GM21390 (cell line): Measurements from ENCODE around the gene AMDHD1.
"Not testable (repeated sequence)": the region's sequence is repeated elsewhere in the genome, so short reads cannot be mapped to it uniquely, and the experiment has no call there.

Experiments
- ATAC-seq: cut with Tn5 transposase; IDR thresholded peaks from one replicate; pipeline ENCODE4 v1.9.1; 2021; ENCODE audit not compliant: unreplicated experiment

The AMDHD1 gene

GRCh38 chr12:95963096-95963495, 20.0 kb downstream of the AMDHD1 start:
- no peak for ATAC-seq

- ATAC-seq = no peak
Measured at GRCh38 chr12:95966287-95966870, 23.2 kb downstream of the AMDHD1 start.

- no peak for ATAC-seq
Measured at GRCh38 chr12:95967301-95967700, 24.2 kb downstream of the AMDHD1 start.

- ATAC-seq = not testable (repeated sequence)
Measured at GRCh38 chr12:95969116-95969515, 26.0 kb downstream of the AMDHD1 start.

GRCh38 chr12:95970905-95971304, 27.8 kb downstream of the AMDHD1 start:
- ATAC-seq = no peak

GRCh38 chr12:95972832-95973456, 29.8 kb downstream of the AMDHD1 start:
- no peak for ATAC-seq

- ATAC-seq = no peak
Measured at GRCh38 chr12:95974358-95974757, 31.2 kb downstream of the AMDHD1 start.

- no peak for ATAC-seq
Measured at GRCh38 chr12:95975491-95975890, 32.4 kb downstream of the AMDHD1 start.

GRCh38 chr12:95976416-95976832, 33.3 kb downstream of the AMDHD1 start:
- ATAC-seq = no peak

GRCh38 chr12:95977764-95978305, 34.7 kb downstream of the AMDHD1 start:
- ATAC-seq = no peak

- no peak for ATAC-seq
Measured at GRCh38 chr12:95978351-95978750, 35.2 kb downstream of the AMDHD1 start.

GRCh38 chr12:95978774-95979173, 35.6 kb downstream of the AMDHD1 start:
- ATAC-seq = no peak

GRCh38 chr12:95980437-95980836, 37.3 kb downstream of the AMDHD1 start:
- no peak for ATAC-seq

GRCh38 chr12:95982602-95983001, 39.5 kb downstream of the AMDHD1 start:
- ATAC-seq = no peak

GRCh38 chr12:95984682-95985081, 41.6 kb downstream of the AMDHD1 start:
- ATAC-seq = no peak

GRCh38 chr12:95986635-95987570, 43.8 kb downstream of the AMDHD1 start:
- no peak for ATAC-seq

- no peak for ATAC-seq
Measured at GRCh38 chr12:95988506-95989275, 45.6 kb downstream of the AMDHD1 start.

GRCh38 chr12:95989504-95990123, 46.5 kb downstream of the AMDHD1 start:
- ATAC-seq = no peak

GRCh38 chr12:95990136-95990535, 47.0 kb downstream of the AMDHD1 start:
- no peak for ATAC-seq

- ATAC-seq = no peak
Measured at GRCh38 chr12:95993907-95994306, 50.8 kb downstream of the AMDHD1 start.
